ENCODE results near the gene TMEM164. TPM values are rescaled to one million over a fixed set of nuclear protein-coding genes. Genes with fewer than 3 reads are reported as not detected.
"Not testable (repeated sequence)": the region's sequence is repeated elsewhere in the genome, so short reads cannot be mapped to it uniquely, and the experiment has no call there.

The TMEM164 gene
- 10 to 100 TPM in 1 of 2 experiments, 1 to 10 TPM in 1; 9.1 to 11.0 TPM for total RNA-seq

DNA sequence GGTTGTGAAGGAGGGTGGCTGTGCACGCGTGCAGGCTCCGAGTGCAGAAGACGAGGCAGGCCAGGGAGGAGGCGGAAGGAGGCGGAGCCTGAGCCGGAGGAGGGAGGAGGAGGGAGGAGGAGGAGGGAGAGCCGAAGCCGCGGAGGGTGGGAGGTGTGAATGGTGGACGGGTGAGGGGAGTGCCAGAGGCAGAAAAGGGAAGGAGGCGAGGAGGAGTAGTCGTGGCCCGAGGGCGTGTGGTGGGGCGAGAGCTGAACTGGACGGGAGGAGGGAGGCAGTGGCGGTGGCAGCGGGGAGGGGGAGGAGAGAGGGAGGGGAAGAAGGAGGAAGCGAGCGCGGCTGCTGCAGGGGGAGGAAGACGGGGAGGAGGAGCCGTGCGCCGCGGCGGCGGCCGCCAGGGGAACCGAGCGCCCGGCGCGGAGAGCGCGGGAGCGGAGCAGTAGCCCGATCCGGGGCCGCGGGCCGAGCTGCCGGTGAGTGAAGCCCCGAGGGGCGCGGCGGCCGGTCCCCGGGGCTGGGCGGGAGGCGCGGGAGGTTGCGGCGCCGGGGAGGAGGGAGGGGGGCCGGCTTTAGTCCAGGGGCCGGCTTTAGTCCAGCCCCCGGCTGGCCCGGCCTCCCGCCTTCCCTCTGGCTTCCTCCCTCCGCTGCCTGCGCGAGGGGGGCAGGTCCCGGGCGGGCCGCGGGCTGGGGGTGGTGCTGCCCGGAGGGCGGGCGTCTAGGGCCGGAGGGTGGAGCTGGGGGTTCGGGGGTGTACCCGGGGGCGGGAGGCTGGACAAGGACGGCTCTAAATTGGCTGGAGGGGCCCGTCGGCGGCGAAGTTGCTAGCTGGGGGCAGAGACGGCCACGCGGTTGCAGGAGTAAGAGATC lies at the start of gene TMEM164:
TMEM164 (plus strand) TSS at position 815 of the 867 bp plus-strand sequence. CDS start 661 bp downstream, outside the sequence.
- no peaks in the 10 kb centered on the region for H3K27me3 Mint-ChIP-seq
- H3K9me3 Mint-ChIP-seq, result no peaks in the 10 kb centered on the region
- H3K27ac Mint-ChIP-seq, result peak within 1 kb of the TSS; percentile 85
- H3K36me3 Mint-ChIP-seq, result peaks cover 4% of the 10 kb centered on the region
- peaks cover 28% of the 10 kb centered on the region for H3K4me1 Mint-ChIP-seq
- H3K4me3 Mint-ChIP-seq, result peak within 1 kb of the TSS; percentile 91
- DNase-seq, result peak; percentile 78

- no peak overlapping the region for H3K27ac Mint-ChIP-seq
- H3K36me3 Mint-ChIP-seq, result no peaks in the 10 kb centered on the region
Observed at GRCh38 chrX:109954333-109954732, 48.6 kb upstream of the TMEM164 start.

GRCh38 chrX:109954955-109955354 lies 48.0 kb upstream of the TMEM164 start:
- Mint-ChIP-seq H3K27me3 (no peaks in the 10 kb centered on the region), H3K27ac (no peak overlapping the region), H3K4me1 (no peaks in the 10 kb centered on the region), H3K9me3 (no peaks in the 10 kb centered on the region), H3K36me3 (no peaks in the 10 kb centered on the region), H3K4me3 (no peak overlapping the region)
- DNase-seq, result no peak

More at GRCh38 chrX:109954333-109954732, 48.6 kb upstream of the TMEM164 start:
- DNase-seq, result no peak
- Mint-ChIP-seq H3K9me3 (no peaks in the 10 kb centered on the region), H3K4me1 (no peaks in the 10 kb centered on the region), H3K27me3 (no peaks in the 10 kb centered on the region), H3K4me3 (no peak overlapping the region)

- Mint-ChIP-seq H3K36me3 (no peaks in the 10 kb centered on the region), H3K9me3 (no peaks in the 10 kb centered on the region)
Observed at GRCh38 chrX:109958266-109958665, 44.6 kb upstream of the TMEM164 start.

GRCh38 chrX:109959356-109959871 lies 43.5 kb upstream of the TMEM164 start:
- DNase-seq, result no peak
- H3K4me1 Mint-ChIP-seq, result no peaks in the 10 kb centered on the region
- H3K36me3 Mint-ChIP-seq, result no peaks in the 10 kb centered on the region
- H3K4me3 Mint-ChIP-seq, result no peak overlapping the region
- no peaks in the 10 kb centered on the region for H3K27me3 Mint-ChIP-seq
- H3K27ac Mint-ChIP-seq, result no peak overlapping the region
- H3K9me3 Mint-ChIP-seq, result no peaks in the 10 kb centered on the region

More at GRCh38 chrX:109958266-109958665, 44.6 kb upstream of the TMEM164 start:
- no peaks in the 10 kb centered on the region for H3K4me1 Mint-ChIP-seq
- H3K27ac Mint-ChIP-seq, result no peak overlapping the region
- no peak overlapping the region for H3K4me3 Mint-ChIP-seq
- no peak for DNase-seq
- no peaks in the 10 kb centered on the region for H3K27me3 Mint-ChIP-seq

- Mint-ChIP-seq H3K4me1 (no peaks in the 10 kb centered on the region), H3K4me3 (no peak overlapping the region), H3K27ac (no peak overlapping the region), H3K36me3 (no peaks in the 10 kb centered on the region), H3K9me3 (no peaks in the 10 kb centered on the region), H3K27me3 (no peaks in the 10 kb centered on the region)
- DNase-seq, result no peak
Observed at GRCh38 chrX:109964390-109964789, 38.5 kb upstream of the TMEM164 start.

DNA sequence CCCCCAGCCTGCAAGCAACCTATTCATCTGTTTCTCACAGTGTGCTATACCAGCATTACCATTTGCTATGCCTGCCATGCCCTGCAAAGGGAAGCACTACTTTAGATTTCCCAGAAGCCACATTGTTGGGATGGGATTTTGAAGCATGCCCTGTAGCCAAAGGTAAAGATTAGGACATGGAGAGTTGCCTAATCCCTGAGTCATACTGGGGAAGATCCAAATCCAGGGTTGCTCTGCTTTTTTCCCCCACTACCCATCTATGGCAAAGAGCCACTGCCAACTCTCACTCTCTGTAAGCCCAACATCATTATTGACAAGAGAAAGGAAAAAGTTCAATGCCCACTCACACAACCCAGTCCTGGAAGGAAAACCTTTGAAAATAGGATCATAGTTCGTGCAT lies 36.7 kb upstream of the TMEM164 start:
- no peaks in the 10 kb centered on the region for H3K9me3 Mint-ChIP-seq
- no peak overlapping the region for H3K4me3 Mint-ChIP-seq
- H3K36me3 Mint-ChIP-seq, result no peaks in the 10 kb centered on the region

GRCh38 chrX:109967156-109967555 lies 35.8 kb upstream of the TMEM164 start:
- DNase-seq, result no peak
- no peak overlapping the region for H3K27ac Mint-ChIP-seq
- H3K4me3 Mint-ChIP-seq, result no peak overlapping the region
- no peaks in the 10 kb centered on the region for H3K9me3 Mint-ChIP-seq
- H3K36me3 Mint-ChIP-seq, result no peaks in the 10 kb centered on the region
- no peaks in the 10 kb centered on the region for H3K27me3 Mint-ChIP-seq
- no peaks in the 10 kb centered on the region for H3K4me1 Mint-ChIP-seq

More for the DNA sequence above, 36.7 kb upstream of the TMEM164 start:
- no peaks in the 10 kb centered on the region for H3K4me1 Mint-ChIP-seq
- H3K27me3 Mint-ChIP-seq, result no peaks in the 10 kb centered on the region
- no peak overlapping the region for H3K27ac Mint-ChIP-seq
- DNase-seq, result no peak

DNA sequence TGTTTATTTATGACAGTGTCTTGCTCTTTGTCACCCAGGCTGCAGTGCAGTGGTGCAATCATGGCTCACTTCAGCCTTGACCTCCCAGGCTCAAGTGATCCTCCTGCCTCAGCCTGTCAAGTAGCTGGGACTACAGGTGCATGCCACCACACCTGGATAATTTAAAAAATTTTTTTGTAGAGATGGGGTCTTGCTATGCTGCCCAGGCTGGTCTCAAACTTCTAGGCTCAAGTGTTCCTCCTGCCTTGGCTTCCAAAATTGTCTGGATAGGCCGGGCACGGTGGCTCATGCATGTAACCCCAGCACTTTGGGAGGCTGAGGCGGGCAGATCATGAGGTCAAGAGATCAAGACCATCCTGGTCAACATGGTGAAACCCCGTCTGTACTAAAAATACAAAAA lies 32.1 kb upstream of the TMEM164 start:
- not testable (repeated sequence) for H3K36me3 Mint-ChIP-seq, H3K9me3 Mint-ChIP-seq, DNase-seq, H3K27me3 Mint-ChIP-seq, H3K4me1 Mint-ChIP-seq, H3K27ac Mint-ChIP-seq, H3K4me3 Mint-ChIP-seq

DNA sequence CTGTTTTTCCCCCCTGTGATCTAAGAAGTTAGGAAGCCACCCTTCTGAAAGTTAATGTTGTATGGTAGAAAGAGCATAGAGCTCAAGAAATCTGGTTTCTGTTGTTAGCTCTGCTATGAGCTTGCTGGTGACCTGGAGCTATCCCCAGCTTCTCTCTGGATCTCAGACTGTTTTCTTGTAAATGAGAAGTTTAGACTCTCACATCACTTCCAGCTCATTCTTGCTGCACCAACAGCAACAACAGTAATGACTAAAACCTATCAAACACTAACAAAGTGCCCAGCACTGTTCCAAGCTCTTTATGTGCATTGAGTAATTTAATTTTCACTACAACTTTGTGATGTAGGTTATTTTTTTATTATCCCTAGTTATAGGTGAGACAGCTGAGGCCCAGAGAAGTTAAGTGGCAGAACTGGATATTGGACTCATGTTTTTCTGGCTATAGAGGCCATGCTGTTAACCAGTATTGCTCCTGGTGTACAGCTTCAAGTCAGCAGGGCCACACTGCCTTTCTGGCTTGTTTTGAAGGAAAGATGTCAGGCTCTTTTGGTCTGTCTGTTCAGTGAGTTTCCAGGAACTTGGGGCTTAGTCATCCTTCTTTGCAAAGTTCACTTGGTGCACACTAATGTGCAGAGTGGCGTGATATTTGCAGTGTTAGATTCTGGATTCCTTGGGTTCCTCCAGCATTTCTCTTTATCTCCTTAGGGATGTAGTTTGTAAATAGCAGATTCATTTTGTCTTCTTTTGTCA lies 27.8 kb upstream of the TMEM164 start:
- H3K9me3 Mint-ChIP-seq, result no peaks in the 10 kb centered on the region
- peaks cover 13% of the 10 kb centered on the region for H3K27me3 Mint-ChIP-seq
- H3K36me3 Mint-ChIP-seq, result no peaks in the 10 kb centered on the region
- no peak overlapping the region for H3K4me3 Mint-ChIP-seq
- DNase-seq, result no peak
- peaks cover 5% of the 10 kb centered on the region for H3K4me1 Mint-ChIP-seq
- H3K27ac Mint-ChIP-seq, result no peak overlapping the region

- not testable (repeated sequence) for H3K36me3 Mint-ChIP-seq, H3K9me3 Mint-ChIP-seq, H3K4me3 Mint-ChIP-seq, H3K4me1 Mint-ChIP-seq, DNase-seq, H3K27me3 Mint-ChIP-seq, H3K27ac Mint-ChIP-seq
Observed at GRCh38 chrX:109985210-109985609, 17.7 kb upstream of the TMEM164 start.

DNA sequence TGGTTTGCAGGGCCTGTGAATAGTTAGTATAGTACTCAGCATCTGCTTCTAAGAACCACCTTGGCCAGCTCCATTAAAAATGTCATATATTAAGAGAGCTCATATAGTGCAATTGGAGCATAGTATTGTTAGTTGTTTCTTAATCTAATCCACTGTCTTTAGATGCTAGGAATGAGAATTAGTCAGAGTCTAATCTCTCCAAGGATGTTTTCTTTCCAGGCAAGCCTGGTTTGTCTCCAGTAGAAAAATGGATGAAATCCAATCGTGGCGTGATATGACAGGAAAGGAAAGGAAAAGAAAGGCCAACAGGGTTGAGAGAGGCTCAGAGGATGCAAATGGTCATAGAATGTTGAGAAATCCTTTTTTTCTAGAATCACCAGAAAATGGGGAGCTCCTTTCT lies 15.0 kb upstream of the TMEM164 start:
- Mint-ChIP-seq H3K9me3 (no peaks in the 10 kb centered on the region), H3K36me3 (no peaks in the 10 kb centered on the region), H3K4me3 (no peak overlapping the region), H3K27me3 (no peaks in the 10 kb centered on the region), H3K4me1 (peaks cover 15% of the 10 kb centered on the region), H3K27ac (no peak overlapping the region)
- no peak for DNase-seq

DNA sequence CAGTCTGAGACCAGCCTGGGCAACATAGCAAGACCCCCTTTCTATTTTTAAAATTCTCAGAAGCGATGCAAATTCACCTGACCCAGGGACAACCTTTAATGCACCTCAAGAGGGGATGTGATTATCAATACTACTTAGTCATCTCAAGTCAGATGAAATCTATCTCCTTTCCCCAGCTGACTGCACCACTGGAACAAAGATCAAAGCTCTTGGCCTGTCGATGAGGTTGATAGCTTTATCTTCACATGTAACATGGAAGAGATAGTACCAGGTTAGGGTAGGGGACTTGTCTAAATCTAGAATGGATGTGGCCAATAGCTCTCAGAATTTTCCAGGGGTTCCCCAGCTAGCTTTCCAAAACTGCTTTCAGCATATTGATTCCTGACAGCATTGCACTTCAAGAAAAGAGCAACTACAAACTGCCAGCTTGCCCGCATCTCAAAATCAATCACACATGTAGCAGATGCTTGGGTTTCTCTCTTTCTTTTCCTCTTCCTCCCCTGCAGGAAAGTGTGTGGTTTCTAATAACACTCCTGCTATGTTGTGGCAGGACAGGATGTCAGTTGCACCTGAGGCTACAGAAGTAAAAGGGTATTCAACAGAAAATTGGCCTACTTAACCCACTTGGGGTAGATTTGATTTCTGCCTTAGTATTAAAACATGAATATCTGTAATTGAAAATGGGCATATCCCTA lies 12.2 kb upstream of the TMEM164 start:
- Mint-ChIP-seq H3K9me3 (no peaks in the 10 kb centered on the region), H3K36me3 (no peaks in the 10 kb centered on the region), H3K4me1 (peaks cover 15% of the 10 kb centered on the region), H3K4me3 (no peak overlapping the region), H3K27ac (no peak overlapping the region), H3K27me3 (no peaks in the 10 kb centered on the region)
- no peak for DNase-seq

GRCh38 chrX:109992203-109992602 lies 10.7 kb upstream of the TMEM164 start:
- H3K27ac Mint-ChIP-seq, result no peak overlapping the region
- H3K4me1 Mint-ChIP-seq, result peaks cover 15% of the 10 kb centered on the region
- no peak for DNase-seq
- no peaks in the 10 kb centered on the region for H3K27me3 Mint-ChIP-seq
- no peaks in the 10 kb centered on the region for H3K9me3 Mint-ChIP-seq
- H3K36me3 Mint-ChIP-seq, result no peaks in the 10 kb centered on the region
- H3K4me3 Mint-ChIP-seq, result no peak overlapping the region

- Mint-ChIP-seq H3K27me3 (no peaks in the 10 kb centered on the region), H3K4me3 (no peak overlapping the region), H3K4me1 (peaks cover 8% of the 10 kb centered on the region), H3K27ac (no peak overlapping the region), H3K36me3 (no peaks in the 10 kb centered on the region), H3K9me3 (no peaks in the 10 kb centered on the region)
- no peak for DNase-seq
Observed at GRCh38 chrX:109995155-109995554, 7.8 kb upstream of the TMEM164 start.

Data from activated naive CD8-positive, alpha-beta T cell treated with anti-CD3 and anti-CD28 coated beads for 36 hours (primary cell).